ENCODE measurements around the gene DKK3.

- TF ChIP-seq YY1 (IDR thresholded peaks at IDR 0.05; ENCODE audit: insufficient read depth, insufficient read length) (no peak), ZNF274 (IDR thresholded peaks at IDR 0.05; ENCODE audit: low read depth, low read length) (no peak)
These were observed 22.2 kb downstream of the DKK3 start for GRCh38 chr11:11985954-11986949.
